A549 (cell line): ENCODE results near the gene AFG1L.

Experiments
- BHLHE40 ChIP-seq: IDR thresholded peaks from 2 replicates; pipeline ENCODE4 v1.6.1; 2012; ENCODE audit warnings: low read depth, low read length, inconsistent platforms
- CEBPB ChIP-seq, 2 experiments: fragments of >200 bp in 1 of 2; sonication (Bioruptor Twin) in 1 of 2; formaldehyde crosslinking in 1 of 2; IDR thresholded peaks; 2 replicates each; pipeline ENCODE4 v1.6.1; 2012 to 2016
- CHD2 ChIP-seq: fragments of 150-350 bp; IDR thresholded peaks from 2 replicates; pipeline ENCODE4 v1.6.1; 2014; ENCODE audit warnings: low read length; ENCODE audit not compliant: partially characterized antibody
- CTCF ChIP-seq: fragments of >200 bp; sonication (Bioruptor Twin); formaldehyde crosslinking; IDR thresholded peaks from 3 replicates; pipeline ENCODE4 v1.5.1; 2016
- ESRRA ChIP-seq: fragments of 150-350 bp; IDR thresholded peaks from 2 replicates; pipeline ENCODE4 v1.6.1; 2014; ENCODE audit warnings: mild to moderate bottlenecking, low read length, borderline replicate concordance
- JUNB ChIP-seq: fragments of >200 bp; sonication (Bioruptor Twin); formaldehyde crosslinking; IDR thresholded peaks from 2 replicates; pipeline ENCODE4 v1.6.1; 2016
- MAZ ChIP-seq: fragments of 150-350 bp; IDR thresholded peaks from 2 replicates; pipeline ENCODE4 v1.6.1; 2014; ENCODE audit warnings: antibody characterized with exemption, low read depth, low read length, borderline replicate concordance
- POLR2A ChIP-seq: IDR thresholded peaks from 2 replicates; pipeline ENCODE4 v1.6.1; 2012; ENCODE audit warnings: mild to moderate bottlenecking, low read length
- RAD21 ChIP-seq, 2 experiments: fragments of >200 bp in 1 of 2; sonication (Bioruptor Twin) in 1 of 2; formaldehyde crosslinking in 1 of 2; IDR thresholded peaks in 1 of 2; conservative IDR thresholded peaks in 1 of 2; 2 replicates in 1 of 2; 3 replicates in 1 of 2; pipeline ENCODE4 v1.6.1; 2012 to 2018; ENCODE audit warnings: inconsistent platforms in 1 of 2
- RCOR1 ChIP-seq: fragments of 150-350 bp; IDR thresholded peaks from 2 replicates; pipeline ENCODE4 v1.6.1; 2014; ENCODE audit warnings: antibody characterized with exemption, low read length, low read depth
- REST ChIP-seq: fragments of 200-600 bp; sonication (generic); IDR thresholded peaks from 2 replicates; pipeline ENCODE4 v1.6.1; 2016; ENCODE audit warnings: antibody characterized with exemption, mild to moderate bottlenecking, moderate library complexity
- RFX5 ChIP-seq: fragments of 450-650 bp; IDR thresholded peaks from 2 replicates; pipeline ENCODE4 v1.7.1; 2014; ENCODE audit warnings: antibody characterized with exemption, mild to moderate bottlenecking, moderate library complexity
- ZFP36 ChIP-seq: fragments of 450-650 bp; IDR thresholded peaks from 2 replicates; pipeline ENCODE4 v1.6.1; 2014; ENCODE audit warnings: borderline replicate concordance; ENCODE audit not compliant: partially characterized antibody

- TF ChIP-seq BHLHE40 = no peak
- no peak for TF ChIP-seq CTCF
- TF ChIP-seq CEBPB (IDR thresholded peaks at IDR 0.05) = no peak
- TF ChIP-seq POLR2A = no peak
- no peak for TF ChIP-seq RAD21 (conservative IDR thresholded peaks at IDR 0.05 in 1 of 2, IDR thresholded peaks at IDR 0.05 in 1 of 2)
- TF ChIP-seq JUNB = no peak
- TF ChIP-seq RCOR1 = no peak
- no peak for TF ChIP-seq REST
- TF ChIP-seq MAZ = no peak
- TF ChIP-seq ESRRA = no peak
- TF ChIP-seq CHD2 = no peak
- no peak for TF ChIP-seq ZFP36
- no peak for TF ChIP-seq RFX5
These were observed 228.8 kb downstream of the AFG1L start for GRCh38 chr6:108523697-108524096.
